Mucosa of descending colon (tissue), 3 donors: Measurements from ENCODE around the gene DSCAM. TPM values are rescaled to one million over a fixed set of nuclear protein-coding genes. Genes with fewer than 3 reads are reported as not detected.

Source experiments
- ATAC-seq: fragments of 200-7000 bp; cut with Tn5 transposase; one replicate; pipeline ENCODE4 v1.9.1; 2020; ENCODE audit warnings: mild to moderate bottlenecking, moderate library complexity
- DNase-seq, 3 donors: peaks; one replicate each; pipeline ENCODE4 v3.0.0-alpha.2; 2020
- H3K36me3 ChIP-seq: fragments of 200-600 bp; one replicate; pipeline ENCODE4 v1.8.0; 2021; ENCODE audit warnings: low read depth, mild to moderate bottlenecking
- H3K4me1 ChIP-seq: fragments of 200-600 bp; one replicate; pipeline ENCODE4 v1.8.0; 2021; ENCODE audit warnings: low read depth, mild to moderate bottlenecking
- H3K4me3 ChIP-seq: fragments of 200-600 bp; one replicate; pipeline ENCODE4 v1.8.0; 2021; ENCODE audit warnings: mild to moderate bottlenecking
- H3K9me3 ChIP-seq: fragments of 200-600 bp; one replicate; pipeline ENCODE4 v1.8.0; 2021; ENCODE audit warnings: mild to moderate bottlenecking
- CTCF ChIP-seq: fragments of 200-600 bp; IDR thresholded peaks from one replicate; pipeline ENCODE4 v1.8.0; 2022; ENCODE audit warnings: antibody characterized with exemption, mild to moderate bottlenecking
- intact Hi-C, 2 donors: fragments of 100-400 bp; cut with DNase I in 1 of 2; cut with micrococcal nuclease in 1 of 2; formaldehyde crosslinking; loops; one replicate each; pipeline versions ENCODE4 v1.11.0 to v1.11.1; 2022; cut with DNase I, micrococcal nuclease
- total RNA-seq, 3 donors: library from RNA; stranded (reverse); fragmentation: NEBNext Ultra II Directional in 2 of 3; extraction: Animal tissue kit (Norgen Biotek cat#: 25700) in 2 of 3; gene quantifications; one replicate each; pipeline versions ENCODE4 v1.2.1 to v1.2.4, GENCODE V29; 2021 to 2023
- donor health status: DM: no; HTN: no; CAD: no; lungs with moderate emphysema.
- donor health status: DM: no; HTN: no; CAD: no.
- donor health status: DM: no; HTN: yes; CAD: no.

The DSCAM gene
- total RNA-seq, 3 donors from 2014 or later: 0.35 TPM; not detected in 2

- intact Hi-C loops: no loop called here
- Histone ChIP-seq H3K4me1 (no peaks in the 10 kb centered on the region), H3K4me3 (no peak overlapping the region), H3K9me3 (no peaks in the 10 kb centered on the region), H3K36me3 (no peaks in the 10 kb centered on the region)
- no peak for ATAC-seq
- TF ChIP-seq CTCF: no peak
- no peak for DNase-seq
Observed at GRCh38 chr21:40073642-40074041, 773.3 kb downstream of the DSCAM start.

DNA sequence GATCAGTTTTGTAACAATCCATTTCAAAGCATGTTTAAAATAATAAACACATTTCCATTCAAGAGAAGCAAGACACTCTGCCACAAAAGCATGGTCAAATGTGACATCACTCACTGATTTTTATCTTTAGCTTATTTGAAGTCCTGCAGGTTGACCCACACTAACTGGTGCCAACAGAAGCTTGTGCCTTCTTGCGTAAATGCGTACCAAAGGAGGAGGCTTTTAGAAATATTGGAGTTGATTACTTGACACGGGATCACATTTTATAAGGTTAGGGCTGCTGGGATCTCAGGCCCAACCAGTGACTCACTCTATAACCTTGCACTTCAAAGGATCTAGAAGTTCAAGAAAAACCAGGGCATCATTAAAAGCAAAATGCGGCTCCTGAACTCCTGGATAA is 776.1 kb downstream of the DSCAM start:
- no peaks in the 10 kb centered on the region for H3K36me3 ChIP-seq
- intact Hi-C loops: no loop called here
- DNase-seq (no peak), ATAC-seq (no peak)
- no peak for TF ChIP-seq CTCF
- no peaks in the 10 kb centered on the region for H3K4me1 ChIP-seq
- H3K4me3 ChIP-seq: no peak overlapping the region
- no peaks in the 10 kb centered on the region for H3K9me3 ChIP-seq

DNA sequence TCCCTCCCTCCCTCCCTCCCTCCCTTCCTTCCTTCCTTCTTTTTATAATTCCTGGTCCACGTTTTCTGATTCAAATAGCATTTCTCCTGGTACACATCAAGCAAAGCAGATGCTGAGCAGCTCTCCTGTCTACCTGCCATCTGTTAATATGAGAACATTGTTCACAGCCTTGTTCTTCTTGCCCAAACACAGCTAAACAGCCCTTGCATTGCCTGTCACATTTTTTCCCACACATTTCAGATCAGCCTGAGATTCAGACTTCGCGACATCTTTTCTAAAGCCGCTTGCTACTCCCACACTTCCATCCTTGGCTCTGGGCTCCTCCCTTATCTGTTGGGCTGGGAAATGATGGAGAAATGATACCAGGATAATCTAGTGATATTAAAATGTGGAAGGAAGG is 779.2 kb downstream of the DSCAM start:
- intact Hi-C loops: no loop called here
- no peak overlapping the region for H3K4me3 ChIP-seq
- H3K9me3 ChIP-seq: no peaks in the 10 kb centered on the region

GRCh38 chr21:40066221-40066620 is 780.7 kb downstream of the DSCAM start:
- Histone ChIP-seq H3K9me3 (no peaks in the 10 kb centered on the region), H3K4me3 (no peak overlapping the region), H3K4me1 (no peaks in the 10 kb centered on the region), H3K36me3 (no peaks in the 10 kb centered on the region)
- no peak for DNase-seq
- intact Hi-C loops: no loop called here
- no peak for ATAC-seq
- TF ChIP-seq CTCF: no peak

More for the DNA sequence above, 779.2 kb downstream of the DSCAM start:
- no peak for TF ChIP-seq CTCF
- Histone ChIP-seq H3K36me3 (no peaks in the 10 kb centered on the region), H3K4me1 (no peaks in the 10 kb centered on the region)
- no peak for DNase-seq
- no peak for ATAC-seq

DNA sequence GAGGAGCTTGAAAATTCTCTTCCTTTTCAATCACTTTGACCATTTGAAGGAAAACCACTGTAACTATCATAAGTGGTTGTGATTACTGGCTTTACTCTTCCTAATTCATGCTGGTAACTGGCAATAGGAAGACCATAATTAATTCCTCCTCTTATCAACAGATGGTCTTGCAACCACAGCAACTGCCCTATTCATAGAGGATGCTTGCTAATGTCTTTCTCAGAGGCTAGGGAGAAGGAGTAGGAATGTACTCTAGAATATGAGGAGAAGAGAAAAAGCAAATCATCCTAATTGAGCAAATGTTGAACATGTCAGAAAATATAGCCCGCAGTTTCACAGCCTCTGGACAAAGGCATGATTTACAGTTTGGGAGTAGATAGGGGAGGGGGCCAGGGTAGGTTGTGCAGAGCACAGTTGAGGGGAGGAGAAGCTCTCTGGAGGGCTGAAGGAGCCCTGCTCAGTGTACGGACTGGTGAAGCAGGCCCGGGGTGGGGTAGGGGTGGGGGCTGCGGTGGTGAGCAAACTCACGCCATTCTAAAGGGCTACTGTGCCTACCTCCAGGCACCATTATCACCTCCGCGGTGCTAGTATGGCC is 786.8 kb downstream of the DSCAM start:
- Histone ChIP-seq H3K36me3 (no peaks in the 10 kb centered on the region), H3K4me3 (no peak overlapping the region), H3K9me3 (no peaks in the 10 kb centered on the region), H3K4me1 (no peaks in the 10 kb centered on the region)
- DNase-seq (no peak), ATAC-seq (no peak)
- no peak for TF ChIP-seq CTCF
- intact Hi-C loops: no loop called here

- DNase-seq (no peak), ATAC-seq (no peak)
- Histone ChIP-seq H3K4me1 (peaks cover 3% of the 10 kb centered on the region), H3K9me3 (no peaks in the 10 kb centered on the region), H3K36me3 (no peaks in the 10 kb centered on the region), H3K4me3 (no peak overlapping the region)
- TF ChIP-seq CTCF: no peak
- intact Hi-C loops: no loop called here
Observed at GRCh38 chr21:40057331-40057730, 789.6 kb downstream of the DSCAM start.
